ENCODE measurements around the gene TRIM41. TPM values are rescaled to one million over a fixed set of nuclear protein-coding genes. Genes with fewer than 3 reads are reported as not detected.
A peak's percentile ranks its signal among the peaks of the same experiment; 100 is the strongest.

TRIM41 gene
- total and polyA plus RNA-seq, 2 of the 13 experiments (the other 11 are each of a cell fraction or from before 2014, with no cell fraction given), result 10.2 to 16.7 TPM

DNA sequence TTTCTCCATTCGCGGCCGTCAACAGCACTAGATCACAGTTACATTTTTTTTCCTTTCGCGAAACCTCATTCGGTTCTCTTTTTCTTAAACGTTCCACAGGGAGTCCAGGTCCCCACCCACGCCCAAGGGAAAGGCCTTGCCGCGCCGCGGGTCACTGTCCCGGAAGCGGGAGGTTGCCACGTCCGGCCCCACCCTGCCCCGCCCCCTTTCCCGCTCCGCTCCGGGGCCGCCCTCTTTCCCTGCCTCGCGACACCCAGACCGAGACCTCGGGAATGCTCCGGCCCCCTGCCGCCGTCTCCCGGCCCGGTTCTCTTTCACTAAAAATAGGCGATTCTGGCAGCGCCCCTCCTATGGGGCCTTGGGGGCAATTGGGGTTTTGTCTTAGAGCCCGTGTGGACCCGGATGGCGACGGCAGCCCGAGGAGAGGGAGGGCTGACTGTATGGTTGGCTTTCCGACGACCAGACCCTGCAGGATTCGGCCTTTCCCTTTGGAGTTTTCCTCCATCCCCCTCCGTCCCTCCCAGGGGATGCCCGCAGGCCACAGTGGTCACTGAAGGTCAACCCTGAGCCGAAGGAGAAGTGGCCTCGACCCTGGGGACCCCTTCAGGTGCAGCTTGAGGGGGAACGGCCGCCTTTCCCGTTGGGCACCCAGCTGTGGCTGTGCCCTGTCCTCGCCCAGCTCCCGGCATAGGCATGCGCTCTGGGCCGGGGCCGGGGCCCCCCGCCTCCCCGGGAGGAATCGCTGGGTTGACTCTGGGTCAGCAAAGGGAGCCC is 23.4 kb downstream of the TRIM41 start (continued):
- TF ChIP-seq, protein P1, sequence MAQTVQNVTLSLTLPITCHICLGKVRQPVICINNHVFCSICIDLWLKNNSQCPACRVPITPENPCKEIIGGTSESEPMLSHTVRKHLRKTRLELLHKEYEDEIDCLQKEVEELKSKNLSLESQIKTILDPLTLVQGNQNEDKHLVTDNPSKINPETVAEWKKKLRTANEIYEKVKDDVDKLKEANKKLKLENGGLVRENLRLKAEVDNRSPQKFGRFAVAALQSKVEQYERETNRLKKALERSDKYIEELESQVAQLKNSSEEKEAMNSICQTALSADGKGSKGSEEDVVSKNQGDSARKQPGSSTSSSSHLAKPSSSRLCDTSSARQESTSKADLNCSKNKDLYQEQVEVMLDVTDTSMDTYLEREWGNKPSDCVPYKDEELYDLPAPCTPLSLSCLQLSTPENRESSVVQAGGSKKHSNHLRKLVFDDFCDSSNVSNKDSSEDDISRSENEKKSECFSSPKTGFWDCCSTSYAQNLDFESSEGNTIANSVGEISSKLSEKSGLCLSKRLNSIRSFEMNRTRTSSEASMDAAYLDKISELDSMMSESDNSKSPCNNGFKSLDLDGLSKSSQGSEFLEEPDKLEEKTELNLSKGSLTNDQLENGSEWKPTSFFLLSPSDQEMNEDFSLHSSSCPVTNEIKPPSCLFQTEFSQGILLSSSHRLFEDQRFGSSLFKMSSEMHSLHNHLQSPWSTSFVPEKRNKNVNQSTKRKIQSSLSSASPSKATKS (CRISPR knock-in tag; IDR thresholded peaks at IDR 0.05), result no peak
- TF ChIP-seq ZNF775 (CRISPR knock-in tag; IDR thresholded peaks at IDR 0.05; ENCODE audit: borderline replicate concordance) (no peak), ONECUT2 (CRISPR knock-in tag; IDR thresholded peaks at IDR 0.05) (no peak), ZNF24 (IDR thresholded peaks at IDR 0.05) (no peak), ZNF121 (CRISPR knock-in tag; IDR thresholded peaks at IDR 0.05) (no peak), ZNF33B (CRISPR knock-in tag; IDR thresholded peaks at IDR 0.05) (peak; percentile 80; the same call in 1 of the 2 replicates), ATF7-NPFF (CRISPR knock-in tag; IDR thresholded peaks at IDR 0.05; ENCODE audit: low read depth) (no peak; the same call in 1 of the 2 replicates), ZMYM3 (CRISPR knock-in tag; IDR thresholded peaks at IDR 0.05) (no peak), SIX4 (CRISPR knock-in tag; IDR thresholded peaks at IDR 0.05) (no peak), NCOA1 (CRISPR knock-in tag; IDR thresholded peaks at IDR 0.05) (no peak), CEBPB (IDR thresholded peaks at IDR 0.05; ENCODE audit: borderline replicate concordance, low read depth, low read length) (no peak), ZBTB3 (CRISPR knock-in tag; IDR thresholded peaks at IDR 0.05; ENCODE audit: borderline replicate concordance, low read depth) (no peak), CBX2 (IDR thresholded peaks at IDR 0.05; ENCODE audit: low read depth, low read length) (no peak), CBX2 (CRISPR knock-in tag; IDR thresholded peaks at IDR 0.05; ENCODE audit: low read depth) (no peak), ZNF577 (CRISPR knock-in tag; IDR thresholded peaks at IDR 0.05; ENCODE audit: borderline replicate concordance, low read depth) (0 out of 2 replicates have a peak, but pooled peaks have one; percentile 81)
- TF ChIP-seq, protein P2, sequence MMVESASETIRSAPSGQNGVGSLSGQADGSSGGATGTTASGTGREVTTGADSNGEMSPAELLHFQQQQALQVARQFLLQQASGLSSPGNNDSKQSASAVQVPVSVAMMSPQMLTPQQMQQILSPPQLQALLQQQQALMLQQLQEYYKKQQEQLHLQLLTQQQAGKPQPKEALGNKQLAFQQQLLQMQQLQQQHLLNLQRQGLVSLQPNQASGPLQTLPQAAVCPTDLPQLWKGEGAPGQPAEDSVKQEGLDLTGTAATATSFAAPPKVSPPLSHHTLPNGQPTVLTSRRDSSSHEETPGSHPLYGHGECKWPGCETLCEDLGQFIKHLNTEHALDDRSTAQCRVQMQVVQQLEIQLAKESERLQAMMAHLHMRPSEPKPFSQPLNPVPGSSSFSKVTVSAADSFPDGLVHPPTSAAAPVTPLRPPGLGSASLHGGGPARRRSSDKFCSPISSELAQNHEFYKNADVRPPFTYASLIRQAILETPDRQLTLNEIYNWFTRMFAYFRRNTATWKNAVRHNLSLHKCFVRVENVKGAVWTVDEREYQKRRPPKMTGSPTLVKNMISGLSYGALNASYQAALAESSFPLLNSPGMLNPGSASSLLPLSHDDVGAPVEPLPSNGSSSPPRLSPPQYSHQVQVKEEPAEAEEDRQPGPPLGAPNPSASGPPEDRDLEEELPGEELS (CRISPR knock-in tag; IDR thresholded peaks at IDR 0.05), result no peak; the same call in 1 of the 2 replicates
- TF ChIP-seq, protein P3, sequence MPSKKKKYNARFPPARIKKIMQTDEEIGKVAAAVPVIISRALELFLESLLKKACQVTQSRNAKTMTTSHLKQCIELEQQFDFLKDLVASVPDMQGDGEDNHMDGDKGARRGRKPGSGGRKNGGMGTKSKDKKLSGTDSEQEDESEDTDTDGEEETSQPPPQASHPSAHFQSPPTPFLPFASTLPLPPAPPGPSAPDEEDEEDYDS (CRISPR knock-in tag; IDR thresholded peaks at IDR 0.05), result peak; percentile 59
- TF ChIP-seq, protein P4, sequence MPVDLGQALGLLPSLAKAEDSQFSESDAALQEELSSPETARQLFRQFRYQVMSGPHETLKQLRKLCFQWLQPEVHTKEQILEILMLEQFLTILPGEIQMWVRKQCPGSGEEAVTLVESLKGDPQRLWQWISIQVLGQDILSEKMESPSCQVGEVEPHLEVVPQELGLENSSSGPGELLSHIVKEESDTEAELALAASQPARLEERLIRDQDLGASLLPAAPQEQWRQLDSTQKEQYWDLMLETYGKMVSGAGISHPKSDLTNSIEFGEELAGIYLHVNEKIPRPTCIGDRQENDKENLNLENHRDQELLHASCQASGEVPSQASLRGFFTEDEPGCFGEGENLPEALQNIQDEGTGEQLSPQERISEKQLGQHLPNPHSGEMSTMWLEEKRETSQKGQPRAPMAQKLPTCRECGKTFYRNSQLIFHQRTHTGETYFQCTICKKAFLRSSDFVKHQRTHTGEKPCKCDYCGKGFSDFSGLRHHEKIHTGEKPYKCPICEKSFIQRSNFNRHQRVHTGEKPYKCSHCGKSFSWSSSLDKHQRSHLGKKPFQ (CRISPR knock-in tag; IDR thresholded peaks at IDR 0.05; ENCODE audit: insufficient replicate concordance), result peak; percentile 1
- TF ChIP-seq, protein P5, sequence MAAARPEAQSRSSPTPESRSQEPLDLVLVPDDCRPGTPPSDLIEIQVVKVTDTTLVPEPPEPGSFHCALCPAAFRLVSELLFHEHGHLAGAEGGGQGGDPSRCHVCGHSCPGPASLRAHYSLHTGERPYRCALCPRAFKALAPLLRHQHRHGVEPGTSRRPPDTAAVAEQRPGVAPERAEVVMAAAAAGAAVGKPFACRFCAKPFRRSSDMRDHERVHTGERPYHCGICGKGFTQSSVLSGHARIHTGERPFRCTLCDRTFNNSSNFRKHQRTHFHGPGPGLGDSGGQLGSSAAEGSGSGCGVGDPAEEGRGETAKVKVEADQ (CRISPR knock-in tag; IDR thresholded peaks at IDR 0.05; ENCODE audit: borderline replicate concordance), result peak; percentile 68; the same call in 1 of the 2 replicates
- TF ChIP-seq, protein P6, sequence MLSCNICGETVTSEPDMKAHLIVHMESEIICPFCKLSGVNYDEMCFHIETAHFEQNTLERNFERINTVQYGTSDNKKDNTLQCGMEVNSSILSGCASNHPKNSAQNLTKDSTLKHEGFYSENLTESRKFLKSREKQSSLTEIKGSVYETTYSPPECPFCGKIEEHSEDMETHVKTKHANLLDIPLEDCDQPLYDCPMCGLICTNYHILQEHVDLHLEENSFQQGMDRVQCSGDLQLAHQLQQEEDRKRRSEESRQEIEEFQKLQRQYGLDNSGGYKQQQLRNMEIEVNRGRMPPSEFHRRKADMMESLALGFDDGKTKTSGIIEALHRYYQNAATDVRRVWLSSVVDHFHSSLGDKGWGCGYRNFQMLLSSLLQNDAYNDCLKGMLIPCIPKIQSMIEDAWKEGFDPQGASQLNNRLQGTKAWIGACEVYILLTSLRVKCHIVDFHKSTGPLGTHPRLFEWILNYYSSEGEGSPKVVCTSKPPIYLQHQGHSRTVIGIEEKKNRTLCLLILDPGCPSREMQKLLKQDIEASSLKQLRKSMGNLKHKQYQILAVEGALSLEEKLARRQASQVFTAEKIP (CRISPR knock-in tag; IDR thresholded peaks at IDR 0.05; ENCODE audit: borderline replicate concordance), result no peak
